Measurements from ENCODE around the gene ZBTB4.

- no peak for TF ChIP-seq ZNF395 (CRISPR knock-in tag; IDR thresholded peaks at IDR 0.05)
- no peak for TF ChIP-seq MLX (CRISPR knock-in tag; conservative IDR thresholded peaks at IDR 0.05)
- TF ChIP-seq CTCF (IDR thresholded peaks at IDR 0.05 in 2 of 3, conservative IDR thresholded peaks at IDR 0.05 in 1 of 3; ENCODE audit: insufficient read depth in 2 of 3, low read depth in 1 of 3, low read length in 3 of 3) = 0 out of 6 replicates have a peak, but pooled peaks of 1 of the 3 experiments have one; percentile 8
- TF ChIP-seq CREB5 (CRISPR knock-in tag; IDR thresholded peaks at IDR 0.05) = no peak
- TF ChIP-seq SMAD4 (CRISPR knock-in tag; conservative IDR thresholded peaks at IDR 0.05) = peak; percentile 67; the same call in 1 of the 2 replicates
- TF ChIP-seq TBP (optimal IDR thresholded peaks at IDR 0.05; ENCODE audit: low read depth, low read length) = no peak
- TF ChIP-seq EZH2 (IDR thresholded peaks at IDR 0.05; ENCODE audit: borderline replicate concordance, low read depth, low read length) = no peak
- no peak for TF ChIP-seq POLR2A (conservative IDR thresholded peaks at IDR 0.05)
Observed at GRCh38 chr17:7440834-7441195, 38.6 kb downstream of the ZBTB4 start.
